Germinal center (tissue), 1 donor: ENCODE measurements around the gene IL18RAP.

Source experiments
- DNase-seq: peaks from one replicate; pipeline ENCODE4 v3.0.0; 2012; ENCODE audit warnings: mixed read lengths, low spot score

IL18RAP gene

GRCh38 chr2:102460467-102460866 is 37.5 kb downstream of the IL18RAP start:
- no peak for DNase-seq

- DNase-seq: no peak
These were observed 38.2 kb downstream of the IL18RAP start for GRCh38 chr2:102461188-102461587.

DNA sequence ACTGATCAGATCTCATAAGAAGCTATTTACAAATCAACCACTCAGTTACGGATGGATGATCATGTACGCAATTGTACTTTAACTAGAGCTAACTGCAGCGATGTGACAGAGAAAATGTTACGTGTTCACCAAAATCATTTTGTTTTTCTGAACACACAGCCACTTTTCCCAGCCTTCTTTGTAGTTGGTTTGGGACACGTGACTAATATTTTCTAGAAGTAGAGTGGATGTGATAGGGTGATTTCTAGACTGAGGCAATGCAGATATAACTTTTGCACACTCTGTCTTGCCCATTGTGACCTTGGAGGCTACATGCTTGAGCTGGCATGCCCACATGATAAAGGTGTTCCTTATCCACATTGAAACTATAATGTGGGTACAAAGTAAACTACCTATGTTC is 40.2 kb downstream of the IL18RAP start:
- no peak for DNase-seq

DNA sequence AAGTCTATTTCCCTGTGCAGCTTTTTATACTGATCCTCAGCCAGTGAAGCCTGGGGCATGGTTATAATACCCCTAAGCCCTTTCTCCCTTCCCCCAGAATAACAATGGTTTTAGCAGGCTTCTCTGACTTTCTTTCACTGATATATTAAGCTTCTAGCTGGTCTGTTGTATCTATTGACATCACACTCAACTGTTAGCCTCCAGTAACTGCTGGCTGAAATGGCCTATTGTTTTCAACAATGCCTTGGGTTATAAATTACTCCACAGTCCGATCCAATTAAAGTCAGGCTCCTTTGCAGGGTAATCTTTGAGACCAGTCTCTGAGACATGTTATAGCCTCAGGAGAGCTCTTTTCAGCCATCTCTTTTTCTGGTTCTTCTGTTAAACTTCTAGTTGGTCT is 47.2 kb downstream of the IL18RAP start:
- DNase-seq: no peak

DNA sequence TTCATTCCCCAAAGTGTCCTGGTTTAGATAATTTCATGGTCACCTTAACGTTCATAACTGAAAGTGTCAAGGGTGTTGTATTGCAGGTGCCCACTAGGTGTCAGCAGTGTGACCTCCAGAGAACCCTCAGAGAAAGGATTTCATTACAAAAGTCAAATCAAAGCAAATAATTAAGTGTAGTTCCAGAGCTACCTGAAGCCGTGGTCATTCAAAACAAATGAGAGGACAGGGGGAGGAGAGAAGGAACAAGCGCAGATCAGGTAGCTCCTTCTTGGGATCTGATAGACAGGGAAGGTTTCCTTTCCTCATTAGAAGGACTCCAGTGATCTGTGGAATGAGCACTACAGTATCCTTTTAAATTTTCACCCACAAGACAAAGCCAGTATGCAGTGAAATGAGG is 50.1 kb downstream of the IL18RAP start, which contains the start of gene SLC9A4:
SLC9A4 (plus strand) TSS at position 207 of the 400 bp plus-strand sequence. CDS start 534 bp downstream, outside the sequence.
- peak; percentile 21 for DNase-seq

- DNase-seq: no peak
These were observed 50.7 kb downstream of the IL18RAP start for GRCh38 chr2:102473631-102474030.

DNA sequence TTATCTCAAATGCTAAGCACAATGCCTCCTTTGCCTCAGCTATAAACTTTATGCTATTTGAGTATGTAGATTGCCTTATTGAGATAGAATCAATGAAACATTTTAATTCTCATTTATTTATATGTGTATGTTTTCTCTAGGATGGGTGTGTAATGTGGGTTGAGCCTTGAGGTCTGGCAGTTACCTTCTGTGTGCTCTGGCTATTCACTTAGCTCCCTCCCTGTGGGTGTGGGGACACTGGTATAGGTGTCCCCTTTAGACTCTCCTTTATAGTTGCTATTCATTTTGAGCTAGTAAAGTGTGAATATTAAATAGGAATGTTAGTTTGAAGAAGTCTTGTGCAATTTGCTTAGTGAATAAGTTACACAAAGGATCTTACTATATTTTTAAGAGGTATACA is 51.8 kb downstream of the IL18RAP start:
- DNase-seq: no peak

DNA sequence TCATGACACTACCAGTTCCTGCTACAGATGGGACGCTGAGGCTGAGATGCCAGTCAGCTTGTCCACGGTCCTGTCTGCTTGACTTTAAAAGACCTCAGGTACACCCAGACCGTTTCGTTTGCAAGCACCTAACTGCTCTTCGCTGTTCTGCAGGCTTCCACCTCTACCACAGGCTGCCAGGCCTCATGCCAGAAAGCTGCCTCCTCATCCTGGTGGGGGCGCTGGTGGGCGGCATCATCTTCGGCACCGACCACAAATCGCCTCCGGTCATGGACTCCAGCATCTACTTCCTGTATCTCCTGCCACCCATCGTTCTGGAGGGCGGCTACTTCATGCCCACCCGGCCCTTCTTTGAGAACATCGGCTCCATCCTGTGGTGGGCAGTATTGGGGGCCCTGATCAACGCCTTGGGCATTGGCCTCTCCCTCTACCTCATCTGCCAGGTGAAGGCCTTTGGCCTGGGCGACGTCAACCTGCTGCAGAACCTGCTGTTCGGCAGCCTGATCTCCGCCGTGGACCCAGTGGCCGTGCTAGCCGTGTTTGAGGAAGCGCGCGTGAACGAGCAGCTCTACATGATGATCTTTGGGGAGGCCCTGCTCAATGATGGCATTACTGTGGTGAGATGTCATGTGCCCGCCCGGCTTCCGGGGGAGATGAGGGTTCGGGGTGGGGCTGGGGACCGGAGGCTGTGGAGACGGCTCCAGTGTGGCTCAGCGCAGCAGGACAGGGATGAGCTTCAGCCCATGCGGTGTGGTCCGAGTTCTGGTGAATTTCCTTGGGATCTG is 55.9 kb downstream of the IL18RAP start:
- no peak for DNase-seq

DNA sequence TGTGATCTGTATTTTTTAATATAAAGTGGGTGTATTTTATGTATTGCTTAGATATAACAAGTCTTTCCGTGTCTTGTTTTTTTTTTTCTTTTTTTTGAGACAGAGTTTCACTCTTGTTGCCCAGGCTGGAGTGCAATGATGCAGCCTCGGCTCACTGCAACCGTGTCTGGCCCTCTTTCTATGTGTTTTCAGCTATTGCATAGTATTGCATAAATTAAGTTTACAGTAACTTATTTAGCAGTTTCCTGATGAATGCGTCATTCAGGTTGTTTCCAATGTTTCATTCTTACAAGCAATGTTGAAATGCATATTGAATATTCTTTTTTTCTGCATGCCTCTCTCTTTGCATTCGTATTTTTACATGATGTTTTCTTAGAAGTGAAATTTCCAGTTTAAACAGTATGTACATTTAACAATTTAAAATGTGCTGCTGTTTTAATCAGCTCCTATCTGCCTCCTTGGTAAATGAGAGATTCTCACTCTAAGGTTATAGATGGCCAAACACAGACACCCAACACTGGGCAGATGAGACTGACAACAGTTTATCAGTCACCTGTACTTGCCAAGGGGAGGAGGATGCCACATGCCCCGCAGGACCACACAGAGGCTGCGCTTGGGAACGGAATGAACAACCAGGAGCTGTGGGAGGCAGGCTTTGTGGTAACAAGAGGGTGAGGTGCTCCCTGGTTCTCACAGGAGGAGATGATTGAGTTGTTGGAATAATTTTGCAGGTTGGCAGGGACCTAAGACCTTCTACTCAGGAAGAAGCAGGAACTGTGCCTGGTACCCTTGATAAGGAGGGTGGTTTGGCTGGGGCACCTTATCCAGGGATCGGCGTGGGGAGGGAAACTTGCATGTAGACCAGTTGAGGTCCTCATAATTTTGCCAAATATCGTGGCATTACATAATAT is 57.6 kb downstream of the IL18RAP start:
- no peak for DNase-seq

DNA sequence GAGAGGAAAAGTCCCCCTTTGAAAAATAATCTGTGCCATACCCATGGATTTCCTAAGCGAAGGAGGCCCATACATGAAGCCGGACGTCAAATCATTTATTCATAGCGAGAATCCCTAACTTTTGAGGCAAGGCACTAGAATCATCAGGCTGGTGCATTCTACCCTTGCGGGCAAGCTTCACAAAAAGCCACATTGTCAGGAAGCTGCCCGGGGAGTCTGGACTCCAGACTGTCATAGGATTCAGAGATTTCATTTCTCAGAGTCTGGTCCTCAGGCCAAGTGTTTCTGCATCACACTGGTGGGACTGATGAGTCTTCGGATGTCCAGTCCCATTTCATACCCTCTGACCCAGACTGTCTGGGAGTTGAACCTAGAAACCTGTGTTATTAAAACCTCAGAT is 59.0 kb downstream of the IL18RAP start:
- no peak for DNase-seq

- no peak for DNase-seq
These were observed 60.1 kb downstream of the IL18RAP start for GRCh38 chr2:102483086-102483485.

DNA sequence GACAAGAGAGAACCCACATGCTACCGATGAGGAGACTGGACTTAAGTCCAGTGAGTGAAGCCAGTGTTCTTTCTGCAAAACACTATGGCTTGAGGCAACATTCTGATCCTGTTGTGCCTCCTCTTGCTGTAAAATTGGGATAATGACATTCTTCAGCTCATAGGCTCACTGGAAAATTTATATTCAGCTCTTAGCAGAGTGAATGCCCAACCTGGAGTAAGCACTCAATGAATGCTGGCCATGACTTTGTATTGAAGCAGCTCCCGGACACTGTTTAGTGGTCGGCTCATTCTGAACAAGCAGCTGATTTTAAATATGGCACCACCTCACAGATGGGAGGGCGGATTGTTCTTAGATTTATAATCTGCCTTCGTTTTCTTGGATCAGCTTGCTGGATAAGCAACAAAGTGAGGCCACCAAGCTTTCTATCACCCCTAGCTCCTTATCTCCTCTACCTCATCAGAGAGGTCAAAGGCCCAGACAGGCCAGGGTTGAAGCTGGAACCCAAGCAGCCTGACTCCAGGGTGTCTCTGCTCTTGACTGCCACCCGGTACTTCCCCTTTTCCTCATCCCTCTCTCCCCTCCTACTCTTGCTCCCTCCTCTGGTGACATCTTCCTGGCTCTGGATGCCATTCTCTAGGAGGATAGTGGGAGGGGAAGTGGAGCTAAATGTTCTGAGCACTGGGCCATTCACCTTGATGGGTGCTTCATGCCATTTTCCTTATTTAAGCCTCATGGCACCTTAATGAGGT is 61.5 kb downstream of the IL18RAP start:
- DNase-seq: no peak

DNA sequence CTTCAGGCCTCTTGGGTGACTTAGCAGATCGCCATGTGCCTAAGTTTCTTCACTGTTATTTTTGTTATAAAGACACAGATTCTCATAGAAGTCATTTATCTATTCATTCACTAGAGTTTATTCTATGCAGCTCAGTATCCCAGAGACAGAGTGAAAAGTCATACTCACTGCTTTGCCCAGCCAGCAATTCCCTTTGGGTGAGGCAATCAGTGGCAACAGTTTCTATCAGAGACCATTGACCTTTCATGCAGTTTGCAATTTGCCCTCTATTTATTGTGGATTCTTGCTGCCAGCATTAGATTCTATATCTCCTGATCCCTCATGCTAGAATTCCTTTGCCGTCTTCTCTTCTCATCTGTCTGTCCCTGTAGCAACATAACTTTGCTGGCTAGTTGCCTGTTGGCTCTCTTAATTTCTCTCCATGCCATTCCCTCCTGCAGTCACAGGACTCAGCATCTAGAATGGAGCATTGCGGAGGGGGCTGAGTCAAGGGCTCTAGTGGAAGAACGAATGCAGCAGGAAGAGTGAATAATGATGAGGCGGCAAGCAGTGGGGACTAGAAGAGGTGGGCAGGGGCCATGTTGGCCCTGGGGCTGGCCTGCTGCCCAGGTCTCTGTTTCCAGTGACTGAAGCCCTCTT is 62.3 kb downstream of the IL18RAP start:
- DNase-seq: no peak

DNA sequence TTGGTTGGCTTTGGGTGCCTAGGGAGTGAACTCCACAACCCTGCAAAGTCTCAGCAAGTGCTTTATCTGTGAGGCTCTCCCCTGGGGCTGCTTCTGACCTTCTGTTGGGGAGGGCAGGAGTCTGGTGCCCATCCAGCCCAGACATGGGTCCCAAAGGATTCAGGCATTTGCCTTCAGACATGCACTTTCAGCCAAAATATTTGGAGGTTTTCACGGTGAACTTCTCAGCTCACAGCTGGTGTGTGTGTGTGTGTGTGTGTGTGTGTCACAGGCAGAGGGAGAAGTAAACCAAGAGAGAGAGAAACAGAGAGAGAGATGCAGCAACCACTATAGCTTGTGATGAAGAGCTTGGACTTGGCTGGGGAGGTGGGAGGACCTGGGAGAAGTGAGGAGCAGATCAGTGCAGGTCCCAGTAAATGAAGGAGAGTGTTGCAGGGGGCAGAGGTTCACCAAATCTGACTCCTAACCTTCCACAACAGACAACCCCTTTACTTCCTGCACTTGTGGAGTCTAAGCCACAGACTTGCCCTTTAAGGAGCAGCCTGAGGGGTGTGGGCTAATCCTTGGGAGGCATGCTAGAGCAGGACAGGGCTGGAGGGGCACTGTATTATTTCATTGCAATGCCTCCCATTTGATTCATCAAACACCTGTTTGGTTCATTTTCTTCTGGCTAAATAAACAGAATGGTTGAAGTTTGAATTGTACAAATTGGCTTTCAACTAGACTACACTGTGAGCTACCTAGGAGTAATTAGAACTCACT is 64.2 kb downstream of the IL18RAP start:
- DNase-seq: no peak

DNA sequence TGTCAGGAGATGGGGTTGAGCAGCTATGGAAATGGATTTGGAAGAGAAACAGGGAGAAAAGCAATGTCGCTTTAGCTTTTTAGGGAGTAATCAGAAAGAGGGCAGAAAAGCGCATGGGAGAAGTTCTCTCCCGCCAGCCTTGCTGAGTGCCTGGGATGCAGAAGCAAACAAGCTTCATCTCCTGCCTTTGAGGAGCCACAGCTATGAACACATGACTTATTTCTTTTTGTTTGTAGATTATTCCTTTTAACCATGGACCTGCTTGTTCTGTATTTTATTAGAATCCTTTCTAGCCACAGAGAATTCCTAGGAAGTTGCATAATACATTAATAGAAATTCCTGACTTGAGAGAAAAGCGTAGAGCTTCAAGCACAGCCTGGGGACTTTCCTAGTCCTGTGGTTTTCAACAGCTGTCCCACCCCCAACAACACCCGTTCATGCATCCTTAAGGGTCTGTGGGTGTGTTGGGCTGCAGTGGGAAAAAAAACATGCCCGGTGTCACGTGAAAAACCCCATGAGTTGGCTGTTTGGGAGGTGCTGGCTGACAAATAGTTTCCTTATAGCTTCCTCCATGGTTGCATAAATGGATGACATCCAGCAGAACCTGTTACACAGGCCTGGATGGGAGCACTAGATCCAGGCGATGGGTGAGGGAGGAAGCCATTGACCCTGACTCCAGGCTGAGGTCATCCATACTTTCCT is 65.0 kb downstream of the IL18RAP start:
- DNase-seq: no peak

DNA sequence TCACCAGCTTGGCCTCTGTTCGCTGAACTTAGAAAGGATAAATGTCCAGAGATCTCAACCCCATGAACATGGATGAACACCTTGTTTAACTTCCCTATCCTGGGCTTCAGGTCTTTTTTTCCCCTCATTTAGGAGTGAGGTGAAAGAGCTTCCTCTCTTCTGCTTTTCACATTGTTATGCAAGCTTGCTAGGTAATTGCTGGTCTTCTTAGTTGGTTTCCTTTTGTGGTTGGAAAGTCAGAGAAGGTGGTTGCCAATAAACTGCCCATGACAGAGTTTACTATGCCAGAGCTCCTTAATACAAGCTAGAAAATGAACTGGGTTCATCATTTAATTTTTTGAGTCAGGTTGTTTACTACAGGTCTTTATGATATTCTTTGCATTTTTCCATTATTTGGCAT is 66.7 kb downstream of the IL18RAP start:
- DNase-seq: no peak

GRCh38 chr2:102492006-102492405 is 69.0 kb downstream of the IL18RAP start:
- no peak for DNase-seq

- no peak for DNase-seq
These were observed 71.6 kb downstream of the IL18RAP start for GRCh38 chr2:102494570-102494969.

DNA sequence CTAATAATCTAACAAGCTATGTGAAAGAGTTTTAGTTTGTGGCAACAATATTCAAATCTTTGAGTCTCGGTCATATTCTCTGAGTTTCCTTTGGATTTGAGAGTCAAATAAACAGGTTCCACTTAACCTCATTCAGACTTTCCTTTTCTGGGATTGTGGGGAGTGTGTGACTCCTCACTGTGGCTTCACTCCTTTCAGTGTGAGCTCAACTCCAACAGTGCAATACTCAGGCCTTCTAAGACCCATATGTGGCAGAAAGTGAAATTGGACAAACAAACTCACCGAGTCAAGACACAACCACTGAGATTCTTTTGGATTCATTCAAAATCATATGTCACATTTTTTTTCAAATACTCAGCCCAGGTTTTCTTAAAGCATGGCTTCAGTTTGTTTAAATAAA is 75.5 kb downstream of the IL18RAP start:
- no peak for DNase-seq

DNA sequence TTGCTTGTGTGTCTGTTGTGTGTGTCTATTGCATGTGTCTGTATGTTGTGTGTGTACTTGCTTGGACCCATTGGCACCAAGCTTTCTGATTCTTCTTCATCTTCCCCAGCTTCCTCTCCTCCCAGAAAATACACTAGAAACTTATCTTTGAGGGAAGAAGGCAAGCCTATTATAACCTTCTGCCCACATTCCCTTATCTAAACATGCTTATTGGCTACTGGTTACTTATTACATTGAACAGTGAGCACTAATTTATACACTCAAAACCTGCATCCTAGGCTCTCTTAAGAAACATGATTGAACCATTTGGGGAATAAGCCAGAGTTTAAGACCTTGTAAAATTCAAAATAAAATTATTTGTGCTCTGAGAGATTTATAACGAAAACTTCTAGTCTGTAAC is 76.6 kb downstream of the IL18RAP start:
- no peak for DNase-seq
